Activated T-helper 1 cell treated with Interleukin-2 at 50 U/mL for 16 hours (primary cell): ENCODE measurements around the gene BCL11A.

Source experiments
- DNase-seq: peaks from one replicate; pipeline ENCODE4 v3.0.0-alpha.2; 2020; ENCODE audit warnings: low read depth

Gene BCL11A

GRCh38 chr2:60484133-60484645 is 69.3 kb downstream of the BCL11A start:
- DNase-seq: no peak

GRCh38 chr2:60483401-60483800 is 70.1 kb downstream of the BCL11A start:
- no peak for DNase-seq

- DNase-seq: no peak
These were observed 71.2 kb downstream of the BCL11A start for GRCh38 chr2:60482222-60482621.

DNA sequence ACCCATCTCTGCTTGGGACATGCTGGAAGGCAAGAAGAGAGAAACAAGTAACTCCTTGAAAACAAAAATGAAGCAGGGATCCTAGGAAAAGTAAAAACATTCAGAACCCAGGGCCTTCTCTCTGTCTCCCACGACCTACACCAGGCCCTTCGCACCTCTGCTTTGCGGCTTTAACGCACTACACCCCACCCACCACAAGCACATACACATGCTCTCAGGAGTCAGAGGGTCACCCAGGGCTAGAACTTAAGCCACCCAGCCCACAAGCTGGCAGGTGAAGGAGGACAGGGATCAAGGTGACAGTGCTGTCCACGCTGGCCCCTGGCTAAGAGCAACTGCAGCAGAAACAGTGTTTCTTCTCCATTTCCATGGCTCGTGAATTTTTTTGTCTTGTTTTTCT is 72.2 kb downstream of the BCL11A start:
- DNase-seq: no peak

DNA sequence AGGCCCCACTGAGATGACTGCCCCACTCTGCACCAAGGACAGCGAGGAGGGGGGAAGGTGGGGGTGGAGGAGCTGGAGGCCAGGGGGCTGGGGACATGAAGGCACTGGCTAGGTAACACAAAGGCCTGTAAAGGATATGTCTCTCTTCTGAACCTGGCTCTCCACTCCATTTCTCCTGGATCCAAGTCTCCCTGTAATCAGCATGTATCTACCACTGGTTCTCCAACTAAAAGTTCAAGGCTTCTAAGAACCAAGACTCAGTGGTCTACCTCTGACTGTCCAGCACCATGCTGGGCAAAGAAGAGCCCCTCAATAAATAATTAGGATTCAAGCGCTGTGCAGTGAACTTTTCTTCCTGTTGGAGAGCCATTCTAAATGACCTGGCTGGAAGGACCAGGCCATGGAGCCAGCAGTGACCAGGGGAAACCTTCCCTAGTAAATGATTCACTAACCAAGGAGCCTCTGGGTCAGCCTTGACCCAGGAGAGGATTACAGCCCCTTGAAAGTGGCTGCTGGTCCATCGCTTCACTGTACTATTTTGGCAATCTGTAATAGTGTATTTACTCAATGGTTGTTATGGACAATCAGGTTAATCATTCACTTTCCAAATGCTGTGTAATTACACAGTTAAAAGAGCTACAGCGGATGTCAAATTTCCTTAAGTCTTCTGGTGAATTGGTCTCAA is 73.2 kb downstream of the BCL11A start:
- DNase-seq: no peak

GRCh38 chr2:60479226-60480088 is 74.0 kb downstream of the BCL11A start:
- DNase-seq: no peak

- DNase-seq: no peak
These were observed 74.8 kb downstream of the BCL11A start for GRCh38 chr2:60478660-60479059.

DNA sequence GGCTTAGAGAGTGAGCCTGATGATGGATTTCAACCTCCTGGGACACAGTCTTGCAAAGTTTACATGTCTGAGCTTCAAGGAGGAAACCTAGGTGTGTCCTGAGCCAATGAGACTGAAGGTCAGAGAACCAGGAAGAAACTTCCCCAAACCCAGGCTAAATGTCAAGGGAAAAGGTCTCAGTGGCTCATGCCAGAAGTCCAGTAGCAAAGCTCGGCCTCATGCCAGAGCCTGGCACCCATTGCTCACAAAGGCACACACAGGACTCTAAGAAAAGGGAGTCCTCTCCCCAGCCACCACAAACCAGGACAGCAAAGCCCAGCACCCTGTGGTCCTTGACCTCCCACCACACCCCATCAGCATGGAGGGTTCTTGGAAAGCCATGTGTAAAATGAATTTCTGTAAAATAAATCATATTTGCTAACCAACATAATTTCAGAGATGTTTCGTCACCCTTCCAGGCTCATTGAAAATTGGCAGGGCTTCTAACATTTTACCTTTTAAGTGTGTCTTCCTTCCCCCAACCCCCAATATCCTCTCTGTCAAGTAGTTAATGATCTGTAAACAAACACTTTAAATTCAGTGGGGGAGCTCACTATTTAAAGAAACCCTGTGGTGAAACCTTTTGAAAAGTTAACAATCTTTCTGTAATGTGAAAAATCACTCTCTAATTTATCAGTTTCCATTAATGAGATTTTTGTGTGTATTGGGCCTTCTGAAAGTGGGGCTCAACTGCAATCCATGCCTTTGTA is 77.1 kb downstream of the BCL11A start:
- DNase-seq: no peak

- no peak for DNase-seq
These were observed 78.2 kb downstream of the BCL11A start for GRCh38 chr2:60475123-60475830.

- no peak for DNase-seq
These were observed 79.2 kb downstream of the BCL11A start for GRCh38 chr2:60474301-60474700.

- DNase-seq: no peak
These were observed 79.9 kb downstream of the BCL11A start for GRCh38 chr2:60473546-60473945.

DNA sequence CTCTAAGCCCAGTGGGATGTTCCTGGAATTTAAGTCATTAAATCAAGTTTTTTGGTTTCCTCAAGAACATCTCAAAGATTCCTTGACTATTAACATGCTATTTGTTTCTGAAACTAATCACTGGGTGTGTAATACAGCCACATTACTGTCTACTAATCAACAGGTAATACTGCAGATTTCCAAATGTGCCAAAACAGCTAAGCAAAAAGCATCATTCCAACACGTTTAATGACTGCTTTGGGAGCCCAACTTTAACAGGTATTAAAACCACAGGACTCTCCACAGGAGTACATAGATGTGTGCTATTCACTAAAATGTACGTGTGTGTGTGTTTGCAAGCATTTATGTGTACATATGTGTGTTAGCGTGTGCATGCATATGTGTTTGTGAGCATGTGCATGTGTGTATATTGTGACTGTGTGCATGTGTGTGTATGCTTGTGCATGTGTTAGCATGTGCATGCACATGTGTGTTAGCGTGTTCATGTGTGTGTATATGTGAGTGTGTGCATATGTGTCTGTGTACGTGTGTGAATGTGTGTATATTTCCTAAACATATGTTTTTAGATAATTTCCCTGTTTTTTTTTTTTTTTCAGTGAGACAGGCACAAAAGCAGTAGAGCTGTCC is 80.7 kb downstream of the BCL11A start:
- DNase-seq: no peak

DNA sequence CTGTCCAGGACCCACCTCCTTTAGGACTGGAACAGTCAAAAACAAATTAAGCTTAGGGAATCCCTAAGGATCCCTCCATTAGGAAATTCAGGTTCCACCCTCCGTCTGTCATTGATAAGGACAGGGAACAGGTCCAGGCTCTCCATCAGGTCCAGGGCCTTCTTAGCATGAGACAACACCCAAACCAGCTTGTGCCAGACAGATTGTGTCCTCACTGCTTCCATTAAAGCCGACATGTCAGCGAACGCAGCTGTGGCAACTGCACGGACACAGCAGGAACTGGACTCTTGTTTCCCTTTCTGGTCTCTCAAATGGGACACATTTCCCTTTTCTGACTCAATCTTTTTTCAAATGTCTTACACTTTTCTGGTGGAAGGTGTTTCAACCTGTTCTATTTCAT is 81.4 kb downstream of the BCL11A start:
- no peak for DNase-seq

GRCh38 chr2:60470340-60470739 is 83.1 kb downstream of the BCL11A start:
- DNase-seq: no peak

DNA sequence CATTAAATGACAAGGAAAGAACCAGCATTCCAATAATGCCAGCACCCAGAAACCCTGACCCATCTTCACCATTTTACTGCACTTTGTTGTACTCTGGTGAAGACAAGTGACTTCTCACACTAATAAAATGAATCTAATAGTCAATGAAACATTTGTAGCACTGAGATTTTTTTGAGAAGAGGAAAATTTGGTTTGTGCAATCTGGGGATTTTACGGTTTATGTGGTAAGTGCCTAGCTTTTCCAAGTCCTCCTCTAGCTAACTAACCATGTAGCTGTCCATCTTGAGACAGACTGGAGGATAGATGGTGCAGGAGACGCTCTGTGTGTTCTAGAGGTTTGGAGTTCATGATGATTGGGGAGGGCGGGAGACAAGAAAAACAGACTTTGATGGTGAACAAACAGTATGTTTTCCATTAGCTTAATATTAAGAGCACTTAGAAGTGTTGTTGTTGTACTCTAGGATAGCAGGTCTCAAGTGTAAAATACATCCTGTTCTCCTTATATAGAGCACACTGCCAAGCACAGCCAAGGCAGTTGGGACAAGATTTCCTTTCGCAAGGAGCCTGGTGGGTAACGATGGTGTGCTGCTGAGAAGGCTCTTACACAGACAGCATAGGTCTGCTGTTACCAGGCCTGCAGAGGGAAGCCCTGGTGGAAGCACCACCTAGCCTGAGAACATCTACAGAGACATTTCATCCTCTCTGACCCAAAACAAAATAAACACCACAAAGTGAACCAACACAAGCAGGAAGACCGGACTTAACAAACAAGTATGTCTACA is 83.7 kb downstream of the BCL11A start:
- no peak for DNase-seq

- DNase-seq: no peak
These were observed 84.9 kb downstream of the BCL11A start for GRCh38 chr2:60468382-60469085.

- DNase-seq: no peak
These were observed 87.2 kb downstream of the BCL11A start for GRCh38 chr2:60466161-60466702.

DNA sequence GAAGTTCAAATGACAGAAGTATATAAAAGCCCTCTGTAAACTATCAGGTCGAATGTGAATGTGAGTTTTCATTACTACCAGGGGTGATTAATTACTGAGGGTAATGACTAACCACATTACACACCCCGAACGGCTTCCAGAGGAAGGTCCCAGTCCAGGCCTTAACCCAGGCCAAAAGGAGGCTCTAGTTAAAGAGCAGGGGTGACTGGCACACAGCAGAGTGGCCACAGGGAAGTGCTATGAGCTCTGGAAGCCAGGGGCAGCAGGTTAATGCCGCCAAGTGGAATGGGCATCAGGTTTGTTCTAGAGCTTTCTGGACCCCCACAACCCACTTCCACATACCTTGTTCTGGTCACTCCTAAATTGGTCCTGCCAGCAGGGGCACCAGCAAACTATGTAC is 87.7 kb downstream of the BCL11A start:
- no peak for DNase-seq

- no peak for DNase-seq
These were observed 90.2 kb downstream of the BCL11A start for GRCh38 chr2:60463249-60463648.
